ENCODE measurements around the gene PID1. TPM values are rescaled to one million over a fixed set of nuclear protein-coding genes. Genes with fewer than 3 reads are reported as not detected.

Gene PID1
- total and polyA plus RNA-seq, 2 donors (not counting 1 experiment from before 2014, with no cell fraction given): 0.10 TPM; not detected in 1

DNA sequence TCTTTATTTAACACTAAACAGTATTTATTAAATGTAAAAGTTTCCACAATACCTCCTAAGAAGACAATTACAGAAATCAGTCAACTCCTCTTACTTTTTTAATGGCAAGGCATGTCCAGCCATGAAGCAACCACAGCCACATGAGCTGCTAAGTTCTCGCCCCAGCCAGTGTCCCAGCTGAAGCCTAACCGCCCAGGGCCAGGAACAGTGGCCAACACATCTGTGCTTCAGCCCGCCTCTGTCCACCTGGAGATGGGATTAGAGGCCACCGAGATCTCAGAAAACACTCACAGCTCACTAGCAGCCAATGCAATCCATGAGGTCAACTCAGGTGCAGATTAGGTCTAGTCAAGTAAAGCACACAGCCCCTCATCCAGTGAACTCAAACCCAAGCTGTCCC lies 40.2 kb downstream of the PID1 start:
- WGBS (ENCODE audit: insufficient coverage): 64% methylated on average over 4 of the region's 4 CpGs
- no peaks in the 10 kb centered on the region for H3K9me3 Mint-ChIP-seq (ENCODE audit: insufficient read depth)
- CTCF ChIA-PET: no interaction called here

DNA sequence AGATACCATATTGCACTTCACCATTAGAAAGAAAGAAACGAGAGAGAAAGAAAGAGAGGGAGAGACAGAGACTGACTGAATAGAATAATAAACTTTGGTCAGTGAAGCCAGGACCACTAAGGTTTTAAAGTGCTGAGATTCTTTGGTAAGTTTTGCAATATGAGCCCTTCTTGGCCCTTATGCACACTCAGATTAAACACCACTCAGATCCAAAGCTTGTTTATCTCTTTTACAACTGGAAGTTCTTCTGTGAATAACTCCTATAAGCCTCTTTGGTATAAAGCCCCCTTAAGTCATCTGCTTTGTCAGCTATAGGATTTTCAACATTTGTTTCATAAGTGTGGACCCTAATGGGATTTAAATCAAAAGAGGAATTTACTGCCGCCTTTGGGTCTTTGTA lies 40.8 kb downstream of the PID1 start:
- H3K4me3 Mint-ChIP-seq: no peak overlapping the region
- no peak overlapping the region for H3K9ac ChIP-seq (ENCODE audit: low read length)
- intact Hi-C loops (cut with micrococcal nuclease): no loop called here
- no peaks in the 10 kb centered on the region for H3K36me3 ChIP-seq (replicated peaks in 1 of 2; ENCODE audit: control extremely low read depth in 1 of 2, control insufficient read depth in 1 of 2, extremely low read depth in 1 of 2, insufficient read depth in 2 of 2, low read length in 1 of 2)
- no peak overlapping the region for H3K27ac Mint-ChIP-seq
- DNase-seq (no peak), ATAC-seq (ENCODE audit: low read depth) (no peak)
- ChIA-PET POLR2A (no interaction called here), CTCF (no interaction called here)
- H3K4me1 ChIP-seq (ENCODE audit: control insufficient read depth in 2 of 2, insufficient read depth in 2 of 2, low read length in 2 of 2): no peaks in the 10 kb centered on the region
- H3K9me3 ChIP-seq (ENCODE audit: control extremely low read depth in 1 of 3, control insufficient read depth in 2 of 3, insufficient read depth in 1 of 3, low read length in 2 of 3): peaks cover 0 to 4% (median 0%) of the 10 kb centered on the region in 3 donors
- no peaks in the 10 kb centered on the region for H3K9me3 Mint-ChIP-seq (ENCODE audit: insufficient read depth)
- H3K4me1 Mint-ChIP-seq: no peaks in the 10 kb centered on the region
- H3K4me2 ChIP-seq (replicated peaks; ENCODE audit: low read depth, low read length, poor library complexity, severe bottlenecking): no peak overlapping the region
- H2AFZ ChIP-seq (ENCODE audit: insufficient read depth, low read depth, low read length, poor library complexity, severe bottlenecking): no peak overlapping the region
- no peaks in the 10 kb centered on the region for H4K20me1 ChIP-seq (ENCODE audit: control insufficient read depth, insufficient read depth, low read length, poor library complexity, severe bottlenecking)
- no peaks in the 10 kb centered on the region for H3K27me3 Mint-ChIP-seq
- no peak overlapping the region for H3K4me3 ChIP-seq (ENCODE audit: control extremely low read depth in 1 of 5, extremely low read depth in 1 of 5, insufficient read depth in 1 of 5, low read depth in 2 of 5, low read length in 4 of 5)
- H3K27me3 ChIP-seq (replicated peaks in 1 of 4; ENCODE audit: control extremely low read depth in 1 of 4, control insufficient read depth in 3 of 4, insufficient read depth in 4 of 4, low read length in 3 of 4): no peaks in the 10 kb centered on the region
- TF ChIP-seq, protein P1, sequence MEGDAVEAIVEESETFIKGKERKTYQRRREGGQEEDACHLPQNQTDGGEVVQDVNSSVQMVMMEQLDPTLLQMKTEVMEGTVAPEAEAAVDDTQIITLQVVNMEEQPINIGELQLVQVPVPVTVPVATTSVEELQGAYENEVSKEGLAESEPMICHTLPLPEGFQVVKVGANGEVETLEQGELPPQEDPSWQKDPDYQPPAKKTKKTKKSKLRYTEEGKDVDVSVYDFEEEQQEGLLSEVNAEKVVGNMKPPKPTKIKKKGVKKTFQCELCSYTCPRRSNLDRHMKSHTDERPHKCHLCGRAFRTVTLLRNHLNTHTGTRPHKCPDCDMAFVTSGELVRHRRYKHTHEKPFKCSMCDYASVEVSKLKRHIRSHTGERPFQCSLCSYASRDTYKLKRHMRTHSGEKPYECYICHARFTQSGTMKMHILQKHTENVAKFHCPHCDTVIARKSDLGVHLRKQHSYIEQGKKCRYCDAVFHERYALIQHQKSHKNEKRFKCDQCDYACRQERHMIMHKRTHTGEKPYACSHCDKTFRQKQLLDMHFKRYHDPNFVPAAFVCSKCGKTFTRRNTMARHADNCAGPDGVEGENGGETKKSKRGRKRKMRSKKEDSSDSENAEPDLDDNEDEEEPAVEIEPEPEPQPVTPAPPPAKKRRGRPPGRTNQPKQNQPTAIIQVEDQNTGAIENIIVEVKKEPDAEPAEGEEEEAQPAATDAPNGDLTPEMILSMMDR (IDR thresholded peaks at IDR 0.05): no peak
- no peak for TF ChIP-seq EZH2 (IDR thresholded peaks at IDR 0.05; ENCODE audit: borderline replicate concordance, insufficient read depth, low read depth, low read length, poor library complexity, severe bottlenecking)
- no peak overlapping the region for H3K27ac ChIP-seq (ENCODE audit: low read length in 2 of 2)
- no CpG with 5 or more reads among the region's 2 CpGs for WGBS (ENCODE audit: insufficient coverage)
- H3K79me2 ChIP-seq (ENCODE audit: control insufficient read depth, insufficient read depth, low read length): no peaks in the 10 kb centered on the region

More for the DNA sequence above, 40.2 kb downstream of the PID1 start:
- Histone ChIP-seq H3K4me2 (replicated peaks; ENCODE audit: low read depth, low read length, poor library complexity, severe bottlenecking) (no peak overlapping the region), H3K4me3 (ENCODE audit: control extremely low read depth in 1 of 5, extremely low read depth in 1 of 5, insufficient read depth in 1 of 5, low read depth in 2 of 5, low read length in 4 of 5) (no peak overlapping the region), H3K27me3 (replicated peaks in 1 of 4; ENCODE audit: control extremely low read depth in 1 of 4, control insufficient read depth in 3 of 4, insufficient read depth in 4 of 4, low read length in 3 of 4) (no peaks in the 10 kb centered on the region), H3K27ac (ENCODE audit: low read length in 2 of 2) (no peak overlapping the region), H3K9me3 (ENCODE audit: control extremely low read depth in 1 of 3, control insufficient read depth in 2 of 3, insufficient read depth in 1 of 3, low read length in 2 of 3) (peaks cover 0 to 4% (median 0%) of the 10 kb centered on the region in 3 donors), H3K79me2 (ENCODE audit: control insufficient read depth, insufficient read depth, low read length) (no peaks in the 10 kb centered on the region), H3K4me1 (ENCODE audit: control insufficient read depth in 2 of 2, insufficient read depth in 2 of 2, low read length in 2 of 2) (no peaks in the 10 kb centered on the region), H4K20me1 (ENCODE audit: control insufficient read depth, insufficient read depth, low read length, poor library complexity, severe bottlenecking) (no peaks in the 10 kb centered on the region), H2AFZ (ENCODE audit: insufficient read depth, low read depth, low read length, poor library complexity, severe bottlenecking) (no peak overlapping the region), H3K9ac (ENCODE audit: low read length) (no peak overlapping the region), H3K36me3 (replicated peaks in 1 of 2; ENCODE audit: control extremely low read depth in 1 of 2, control insufficient read depth in 1 of 2, extremely low read depth in 1 of 2, insufficient read depth in 2 of 2, low read length in 1 of 2) (no peaks in the 10 kb centered on the region)
- TF ChIP-seq, protein P1 (IDR thresholded peaks at IDR 0.05): no peak
- TF ChIP-seq EZH2 (IDR thresholded peaks at IDR 0.05; ENCODE audit: borderline replicate concordance, insufficient read depth, low read depth, low read length, poor library complexity, severe bottlenecking): no peak
- ATAC-seq (ENCODE audit: low read depth) (no peak), DNase-seq (no peak)
- POLR2A ChIA-PET: no interaction called here
- Mint-ChIP-seq H3K27me3 (no peaks in the 10 kb centered on the region), H3K4me3 (no peak overlapping the region), H3K4me1 (no peaks in the 10 kb centered on the region), H3K27ac (no peak overlapping the region)
- intact Hi-C loops (cut with micrococcal nuclease): no loop called here
